Hematopoietic multipotent progenitor cell treated with erythropoietin and hydrocortisone succinate and interleukin-3 and kit ligand, for 4 days (in vitro differentiated cells): ENCODE results near the gene TSPAN10.
"Not testable (repeated sequence)": the region's sequence is repeated elsewhere in the genome, so short reads cannot be mapped to it uniquely, and the experiment has no call there.

Experiments
- DNase-seq: peaks from one replicate; pipeline ENCODE4 v3.0.0-alpha.2; 2015

Gene TSPAN10

DNA sequence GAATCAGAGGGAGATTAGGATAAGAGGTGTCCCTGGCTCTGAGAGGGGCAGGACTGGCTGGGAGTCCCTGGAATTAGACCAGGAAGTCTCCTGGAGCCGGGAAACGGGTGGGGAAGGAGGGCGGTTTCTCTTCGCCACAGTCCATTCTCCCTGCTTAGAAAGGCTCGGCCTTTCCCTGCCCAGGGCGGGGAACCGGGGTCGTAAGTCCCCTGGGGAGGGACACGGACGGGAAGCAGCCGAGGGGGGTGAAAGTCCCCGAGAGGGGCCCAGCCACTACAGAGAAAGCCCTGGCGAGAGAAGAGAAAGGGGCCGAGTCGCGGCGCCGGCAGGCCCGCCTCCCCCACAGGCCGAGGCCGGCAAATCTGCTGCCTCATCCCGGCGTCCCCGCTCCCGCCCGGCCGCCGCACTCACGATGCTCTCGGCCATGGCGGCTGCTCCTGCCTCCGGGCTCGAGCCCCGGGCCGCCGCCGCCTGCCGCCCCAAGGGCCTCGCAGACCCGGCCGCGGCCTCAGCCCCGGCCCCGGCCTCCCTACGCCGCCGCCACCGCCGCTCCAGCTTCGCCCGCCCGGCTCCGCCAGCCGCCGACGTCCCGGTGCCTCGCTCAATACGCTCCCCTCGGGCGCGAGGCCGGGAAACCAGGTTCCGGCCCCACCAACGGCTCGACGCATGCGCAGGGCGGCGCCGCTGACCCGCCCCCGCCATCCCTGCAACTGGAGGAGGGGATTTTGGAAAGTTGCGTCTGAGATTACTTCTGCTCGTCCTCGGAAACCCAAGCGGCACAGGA, at the start of gene TSPAN10, which contains the start of gene NPLOC4:
TSPAN10 (plus strand) TSS at position 692 of the 784 bp plus-strand sequence. CDS start 5,217 bp downstream, outside the sequence.
NPLOC4 (minus strand) TSS at position 608 of the 784 bp plus-strand sequence; CDS start at position 426, 182 bp downstream.
- DNase-seq, result peak; percentile 92

DNA sequence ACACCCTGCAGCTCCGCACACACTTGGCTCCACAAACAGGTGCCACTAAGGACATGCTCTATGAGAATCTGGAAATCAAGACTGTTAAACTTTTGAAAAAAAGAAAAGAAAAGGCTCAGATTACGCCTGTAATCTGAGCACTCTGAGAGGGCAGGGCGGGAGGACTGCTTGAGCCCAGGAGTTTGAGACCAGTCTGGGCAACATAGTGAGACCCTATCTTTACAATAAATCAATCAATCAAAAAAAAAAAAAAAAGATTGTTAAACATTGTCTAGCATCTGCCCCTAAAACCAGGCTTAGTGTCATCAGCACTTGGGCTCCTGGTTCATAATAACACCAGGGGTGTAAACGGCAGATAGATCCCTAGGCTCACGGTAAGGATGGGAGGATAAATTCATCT, 47.4 kb upstream of the TSPAN10 start:
- no peak for DNase-seq

DNA sequence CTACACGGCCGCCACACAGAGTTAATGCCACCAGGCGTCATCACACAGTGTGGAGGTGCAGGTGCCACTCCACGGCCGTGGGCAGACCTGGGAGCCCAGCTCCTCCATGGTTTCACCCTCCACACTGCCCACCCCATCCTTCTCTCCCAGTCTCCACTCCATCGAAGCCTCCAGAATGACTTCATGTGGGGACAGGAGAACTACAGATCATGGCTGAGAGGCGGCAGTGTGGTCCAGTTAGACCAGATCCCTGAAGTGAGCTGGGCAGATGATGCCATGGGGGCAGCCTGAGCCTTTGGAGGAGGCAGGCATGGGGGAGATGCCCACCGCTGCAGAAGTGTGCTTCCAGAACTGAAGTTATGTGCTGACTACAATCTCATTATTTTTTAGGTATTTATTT, 46.9 kb upstream of the TSPAN10 start:
- DNase-seq, result no peak

DNA sequence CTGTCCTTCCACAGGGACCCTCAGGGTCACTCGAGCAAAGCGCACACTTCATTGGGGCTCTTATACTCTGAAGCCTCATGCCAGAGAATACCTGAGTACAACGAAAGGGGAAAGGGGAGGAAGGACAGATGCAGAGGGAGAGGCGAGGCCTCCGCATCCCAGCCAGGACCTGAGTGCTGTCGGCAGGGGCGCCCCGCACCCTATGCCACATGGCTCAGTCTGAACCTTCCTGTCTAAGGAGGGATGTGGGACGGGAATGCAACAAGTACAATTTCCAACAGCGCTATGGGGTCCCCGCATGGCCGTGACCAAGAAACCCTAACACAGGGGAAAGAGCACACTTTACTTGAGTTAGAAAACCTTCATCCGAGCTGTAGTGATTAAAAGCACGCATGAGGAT, 45.0 kb upstream of the TSPAN10 start:
- no peak for DNase-seq

DNA sequence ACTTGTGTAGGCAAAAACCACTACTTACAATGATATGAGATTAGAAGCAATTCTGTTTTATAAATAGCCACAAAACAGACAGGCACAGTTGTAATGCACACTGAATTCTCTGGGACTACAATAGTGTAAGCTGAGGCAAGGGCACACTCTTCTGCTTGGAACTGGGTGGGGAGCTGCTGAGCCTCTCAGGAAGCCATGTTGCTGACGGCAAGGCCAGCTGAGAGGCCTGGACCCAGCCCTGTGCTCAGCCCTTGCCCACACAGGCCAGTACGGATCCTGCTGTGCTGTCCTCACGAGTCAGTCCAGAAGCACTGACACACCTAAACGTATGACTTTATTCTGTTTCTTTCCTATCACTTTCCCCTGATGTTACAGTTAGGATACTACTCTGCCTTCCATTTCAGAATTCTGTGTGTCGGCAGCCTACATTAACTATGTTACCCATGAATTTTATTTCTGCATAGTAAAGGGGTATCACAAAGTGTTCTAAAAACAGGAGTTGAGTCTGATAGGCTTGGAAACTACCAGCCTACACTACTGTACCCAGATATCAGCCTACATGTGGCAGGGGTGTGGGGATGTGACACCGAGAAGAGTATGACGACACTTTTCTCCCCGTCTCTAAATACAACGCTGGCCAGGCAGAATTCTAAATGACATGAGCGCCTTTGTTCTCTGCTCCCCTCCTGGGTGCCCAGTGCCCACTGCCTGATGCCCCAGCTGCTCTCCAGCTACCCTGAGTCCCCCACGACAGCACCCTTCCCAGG, 43.7 kb upstream of the TSPAN10 start:
- no peak for DNase-seq

DNA sequence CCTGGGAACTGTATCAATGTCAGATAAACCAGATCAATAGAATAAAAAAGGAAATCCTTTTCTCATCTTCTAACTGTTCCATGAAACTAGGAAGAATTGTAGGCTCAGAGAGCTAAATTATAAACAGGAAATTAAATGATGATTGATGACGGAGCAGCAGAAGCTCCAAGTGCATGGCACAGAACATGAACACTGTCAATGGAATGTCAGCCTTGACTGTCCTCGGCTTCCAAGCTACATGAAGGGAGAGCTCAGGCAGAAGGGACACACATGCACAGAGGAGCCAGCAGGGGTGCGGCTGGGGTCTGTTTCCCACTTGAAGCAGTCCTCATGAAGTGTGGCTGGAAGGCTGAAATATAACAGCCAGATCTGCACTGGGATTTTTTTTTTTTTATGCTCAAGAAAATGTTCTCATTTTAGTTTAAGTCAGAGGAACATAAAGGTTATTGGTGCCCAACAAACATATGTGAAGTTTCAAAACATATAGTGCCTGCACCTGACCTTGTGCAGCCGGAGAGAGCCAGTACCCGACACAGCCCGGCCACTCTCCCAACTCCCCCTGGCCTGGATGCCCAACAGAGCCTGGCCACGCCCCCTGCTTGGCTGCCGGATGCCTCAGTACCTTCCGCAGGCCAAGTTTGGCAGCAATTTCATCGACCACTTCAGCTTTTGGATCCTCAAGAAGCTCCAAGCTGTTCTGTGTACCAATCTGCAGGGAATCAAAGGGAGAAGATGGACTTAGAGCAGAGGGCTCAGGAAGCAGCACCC, 37.1 kb upstream of the TSPAN10 start:
- DNase-seq, result no peak

DNA sequence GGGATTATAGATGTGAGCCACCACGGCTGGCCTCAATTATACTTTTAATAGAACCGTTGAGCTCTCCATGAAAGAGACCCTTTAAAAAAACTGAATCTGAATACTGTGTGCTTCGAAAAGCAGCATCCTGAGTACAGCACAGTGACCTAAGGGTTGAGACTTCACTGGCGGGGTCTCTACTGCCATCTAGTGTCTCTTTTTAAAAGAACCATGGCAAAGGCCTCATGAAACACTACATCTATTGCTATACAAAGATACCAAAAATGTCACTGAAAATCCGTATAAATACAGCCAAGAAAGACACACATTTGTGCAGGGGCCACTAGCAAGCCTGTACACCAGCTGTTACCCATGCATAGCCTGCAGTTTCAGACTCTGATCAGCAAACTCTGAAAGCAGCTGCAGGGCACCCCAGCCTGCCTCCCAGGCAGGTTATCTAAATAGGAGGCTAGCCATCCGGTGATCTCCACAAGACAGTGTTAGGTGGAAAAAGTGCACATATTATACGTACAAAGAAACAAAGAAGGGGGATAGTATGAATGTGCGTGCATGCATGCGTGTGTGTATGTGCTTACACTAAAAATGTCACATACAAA, 35.4 kb upstream of the TSPAN10 start:
- DNase-seq, result peak; percentile 86

DNA sequence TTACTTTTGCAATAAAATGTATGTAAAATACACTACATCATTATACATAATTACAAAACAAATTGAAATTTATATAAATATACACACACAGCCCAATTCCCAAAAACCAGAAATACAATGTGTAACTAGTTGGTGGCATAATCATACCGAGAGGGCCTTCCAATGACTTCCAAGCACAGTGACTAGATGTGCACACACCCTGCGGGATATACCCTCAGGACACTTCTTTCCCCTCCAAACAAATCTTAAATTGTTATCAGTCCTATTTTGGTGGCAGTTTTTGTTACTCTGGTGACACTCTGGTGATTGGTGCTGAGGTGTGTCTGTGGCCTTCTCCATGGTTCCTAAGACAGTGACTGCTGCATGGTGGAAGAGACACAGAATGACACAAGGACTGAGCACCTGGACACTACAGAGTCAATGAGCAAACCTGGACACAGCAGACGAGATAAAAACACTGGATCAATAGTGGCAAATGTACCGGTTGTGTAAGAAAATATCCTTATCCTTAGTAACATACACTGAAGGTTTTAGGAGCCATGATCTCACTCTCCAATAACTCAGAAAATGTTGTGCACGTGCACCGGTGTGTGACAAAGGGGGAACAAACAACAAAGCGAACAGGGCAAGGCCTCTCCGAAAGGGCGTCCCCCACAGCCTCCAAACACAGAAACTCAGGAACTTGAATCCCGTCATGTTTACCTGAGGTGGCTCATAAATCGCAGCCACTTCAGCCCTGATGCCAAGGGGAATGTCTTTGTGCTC, 33.0 kb upstream of the TSPAN10 start:
- no peak for DNase-seq

DNA sequence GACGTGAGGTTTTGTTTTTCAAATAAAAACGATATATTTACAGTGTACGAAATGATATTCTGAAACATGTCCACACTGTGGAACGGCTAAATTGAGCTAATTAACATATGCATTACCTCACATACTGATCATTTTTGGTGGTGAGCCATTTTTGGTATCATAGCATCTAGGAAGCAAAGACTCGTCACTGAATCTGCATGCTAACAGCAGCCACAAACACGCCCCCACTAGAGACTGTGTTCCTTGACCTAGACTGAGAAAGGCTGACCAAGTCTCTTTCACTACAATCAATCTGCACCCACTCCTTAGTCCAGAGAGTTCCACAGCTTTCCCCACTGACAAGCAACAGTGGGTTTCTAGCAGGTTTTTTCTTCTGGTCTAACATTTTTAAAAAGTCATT, 29.6 kb upstream of the TSPAN10 start:
- no peak for DNase-seq

DNA sequence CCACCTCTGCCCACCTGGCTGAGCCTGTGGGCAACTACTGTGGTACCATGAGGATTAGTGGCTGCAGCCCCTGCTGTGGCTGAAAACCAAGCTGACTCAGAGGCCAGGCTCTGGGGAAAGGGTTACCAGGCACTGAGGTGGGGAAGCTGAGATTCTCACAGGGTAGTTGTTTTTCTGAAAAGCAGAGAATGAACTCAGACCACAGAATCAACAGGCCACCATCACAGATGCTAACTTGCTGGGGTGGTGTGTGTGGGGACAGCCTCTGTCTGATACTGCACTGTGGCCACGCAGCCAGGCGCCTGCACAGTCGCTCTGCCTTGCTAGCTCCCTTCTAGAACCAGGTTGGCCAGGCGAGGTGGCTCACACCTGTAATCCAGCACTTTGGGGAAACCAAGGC, 28.9 kb upstream of the TSPAN10 start:
- DNase-seq, result no peak

DNA sequence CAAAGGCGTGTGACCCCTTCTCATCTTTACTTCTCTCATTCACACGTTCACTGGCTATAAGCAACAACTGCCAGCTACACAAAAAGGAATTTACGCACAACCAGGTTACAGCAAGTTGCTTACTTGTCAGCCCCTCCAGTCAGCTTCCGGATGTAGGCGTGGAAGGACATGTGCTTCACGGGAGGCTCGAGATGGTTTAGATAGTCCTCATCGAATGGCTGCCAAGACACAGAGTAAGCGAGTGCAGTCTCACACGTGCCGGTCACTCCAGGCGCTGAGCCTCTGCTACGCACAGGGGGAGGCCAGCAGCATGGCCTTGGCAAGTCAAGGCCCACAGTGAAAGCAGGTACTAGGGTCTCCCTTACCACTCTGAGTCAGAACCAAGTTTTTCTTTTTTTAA, 28.4 kb upstream of the TSPAN10 start:
- DNase-seq, result no peak

DNA sequence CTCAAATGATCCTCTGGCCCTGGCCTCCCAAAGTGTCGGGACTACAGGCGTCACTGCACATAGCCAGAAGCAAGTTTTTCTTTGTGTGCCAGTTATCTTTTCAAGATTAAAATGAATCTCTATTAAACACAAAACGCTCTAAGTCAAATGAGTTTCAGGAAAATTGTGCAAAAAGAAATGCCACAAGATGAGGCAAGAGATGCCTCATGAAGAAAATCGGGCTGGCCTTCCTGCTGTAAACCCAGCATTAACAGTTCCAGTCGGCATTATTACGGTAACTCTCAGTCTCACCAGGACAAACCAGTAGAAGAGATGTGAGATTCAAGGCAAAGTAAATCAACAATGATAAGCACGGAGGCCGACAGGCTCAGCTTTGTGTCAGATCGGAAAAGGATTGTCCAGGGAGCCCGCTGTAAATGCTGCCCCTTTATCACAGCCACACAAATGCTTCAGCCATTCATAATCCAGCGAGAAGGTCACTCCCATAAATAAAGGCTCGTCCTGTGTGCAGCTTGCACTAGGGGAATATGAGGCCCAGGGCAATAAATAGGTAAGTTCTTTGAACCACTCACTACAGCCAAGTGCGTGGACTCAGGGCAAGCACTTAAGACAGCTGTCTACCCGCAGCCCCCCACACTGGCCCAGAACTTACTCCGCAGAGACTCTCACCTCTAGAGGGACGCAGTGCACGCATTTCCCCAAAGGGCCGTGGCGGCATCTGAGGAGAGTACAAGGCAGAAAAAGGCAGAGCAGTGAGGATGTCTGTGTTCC, 27.3 kb upstream of the TSPAN10 start:
- DNase-seq, result peak; percentile 7

DNA sequence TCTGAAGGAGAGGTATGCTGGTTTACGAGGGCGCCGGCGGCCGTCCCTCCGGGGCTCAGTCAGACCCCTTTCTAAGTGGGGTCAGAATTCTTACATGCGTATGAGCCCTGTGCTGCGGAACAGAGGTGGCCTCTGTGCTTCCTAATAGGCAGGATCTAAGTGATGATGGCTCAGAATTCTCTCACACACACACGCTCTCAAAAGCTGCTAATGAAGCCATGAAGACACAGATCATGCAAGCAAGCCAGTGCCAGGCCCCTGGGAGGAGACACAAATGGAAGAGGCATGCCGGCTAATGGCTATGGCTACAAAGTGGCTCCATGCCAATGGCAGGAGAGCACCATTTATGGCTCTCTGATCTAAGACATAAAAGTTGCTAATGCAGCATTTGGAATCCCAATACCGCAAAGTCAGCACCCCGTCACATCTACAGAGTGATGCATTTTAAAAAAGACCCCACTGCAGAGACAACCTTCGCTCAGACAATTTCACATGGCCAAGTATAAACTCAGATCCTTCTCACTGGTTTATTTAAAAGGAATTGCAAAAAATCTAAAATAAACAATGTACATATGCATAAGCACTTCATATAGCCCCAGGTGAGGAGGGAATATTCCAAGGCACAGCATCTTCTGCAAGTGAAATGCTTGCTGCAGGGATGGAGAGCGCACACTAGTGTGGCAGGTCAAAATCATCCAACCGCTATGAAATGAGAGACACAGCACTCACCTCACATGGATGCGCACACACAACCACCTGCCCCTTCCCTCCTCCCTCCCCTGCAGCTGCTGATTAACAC, 24.6 kb upstream of the TSPAN10 start:
- DNase-seq, result no peak

DNA sequence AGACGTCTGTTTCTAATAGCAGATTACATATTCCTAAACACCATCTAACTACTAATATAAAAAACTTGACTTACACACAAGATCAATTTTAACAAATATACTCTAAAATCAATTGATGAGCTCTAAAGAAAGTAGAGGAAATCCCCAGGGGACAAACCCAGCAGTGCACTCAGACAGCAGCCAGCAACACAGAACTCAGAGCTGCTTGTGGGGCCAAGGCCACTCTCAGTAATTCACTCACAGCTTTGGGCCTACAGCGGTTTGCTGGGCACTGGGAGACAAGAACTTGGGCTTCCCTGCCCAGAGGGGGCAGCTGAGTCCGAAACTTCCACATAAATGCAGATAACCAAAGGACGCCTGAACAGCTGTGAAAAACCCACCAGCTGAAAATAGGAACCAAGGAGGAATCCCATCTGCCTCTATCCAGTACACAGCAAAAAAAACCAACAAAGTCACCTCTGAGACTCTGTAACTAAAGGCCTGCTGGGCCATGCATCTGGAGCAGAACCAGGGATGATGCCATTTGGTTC, 21.5 kb upstream of the TSPAN10 start:
- no peak for DNase-seq

DNA sequence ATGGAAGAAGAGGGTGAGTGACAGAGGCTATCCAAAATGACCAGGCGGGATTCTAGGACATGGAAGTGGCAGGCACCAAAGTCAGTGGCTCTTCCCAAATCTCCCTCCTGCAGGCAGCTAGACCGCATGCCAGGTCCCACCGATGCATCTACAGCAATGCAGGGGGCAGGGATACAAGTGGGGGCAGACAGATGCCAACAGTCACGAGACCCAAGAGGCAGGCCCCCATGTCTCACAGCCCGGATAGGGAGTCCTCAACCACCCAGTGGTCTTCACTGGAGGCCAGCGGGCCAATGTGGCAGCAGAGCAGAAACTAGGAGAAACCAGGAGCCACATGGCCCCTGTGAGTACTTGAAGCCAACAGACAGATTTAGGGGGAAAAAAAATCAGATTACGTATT, 20.1 kb upstream of the TSPAN10 start:
- no peak for DNase-seq

DNA sequence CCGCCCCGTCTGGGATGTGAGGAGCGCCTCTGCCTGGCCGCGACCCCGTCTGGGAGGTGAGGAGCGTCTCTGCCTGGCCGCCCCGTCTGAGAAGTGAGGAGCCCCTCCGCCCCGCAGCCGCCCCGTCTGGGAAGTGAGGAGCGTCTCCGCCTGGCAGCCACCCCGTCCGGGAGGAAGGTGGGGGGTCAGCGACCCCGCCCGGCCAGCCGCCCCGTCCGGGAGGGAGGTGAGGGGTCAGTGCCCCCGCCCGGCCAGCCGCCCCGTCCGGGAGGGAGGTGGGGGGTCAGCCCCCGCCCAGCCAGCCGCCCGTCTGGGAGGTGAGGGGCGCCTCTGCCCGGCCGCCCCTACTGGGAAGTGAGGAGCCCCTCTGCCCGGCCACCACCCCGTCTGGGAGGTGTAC, 18.7 kb upstream of the TSPAN10 start:
- not testable (repeated sequence) for DNase-seq

DNA sequence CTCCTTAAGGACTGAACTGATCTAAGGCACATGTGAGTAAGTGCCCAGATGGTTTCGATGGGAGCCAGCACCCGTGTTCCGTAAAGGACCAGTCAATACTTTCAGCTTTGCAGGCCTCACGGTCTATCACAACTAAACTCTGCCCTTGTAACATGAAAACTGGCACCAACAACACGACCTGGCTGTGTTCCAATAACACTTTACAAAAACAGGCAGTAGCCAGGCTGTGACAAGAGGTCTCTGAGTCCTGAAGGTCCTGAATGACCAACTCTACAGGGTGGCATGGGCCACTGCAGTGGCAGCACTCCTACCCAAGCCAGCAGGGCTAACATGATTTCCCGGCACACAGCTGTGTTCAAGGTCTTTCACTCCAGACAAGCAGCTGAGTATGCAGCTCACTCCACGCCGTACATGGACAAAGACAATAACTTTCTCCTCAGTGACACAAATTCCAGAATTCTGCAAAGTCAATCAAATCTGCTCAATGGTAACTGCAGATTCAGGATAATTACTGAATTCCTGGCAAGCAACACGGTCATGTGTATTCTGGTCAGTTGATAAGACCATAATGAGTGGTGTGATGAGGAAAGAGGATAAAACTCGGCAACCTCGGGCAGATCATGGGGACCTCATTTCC, 15.4 kb upstream of the TSPAN10 start:
- DNase-seq, result no peak

DNA sequence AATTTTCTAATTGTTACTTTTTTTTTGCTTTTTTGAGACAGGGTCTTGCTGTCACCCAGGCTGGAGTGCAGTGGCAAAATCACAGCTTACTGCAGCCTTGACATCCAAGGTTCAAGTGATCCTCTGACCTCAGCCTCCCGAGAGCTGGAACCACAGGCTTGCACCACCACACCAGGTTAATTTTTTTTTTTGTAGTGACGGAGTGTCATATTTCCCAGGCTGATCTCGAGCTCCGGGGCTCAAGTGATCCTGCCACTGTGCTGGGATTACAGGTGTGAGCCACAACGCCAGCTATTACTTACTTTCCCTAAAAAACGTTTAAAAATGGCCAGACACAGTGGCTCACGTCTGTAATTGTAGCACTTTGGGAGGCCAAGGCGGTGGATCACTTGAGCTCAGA, 6.7 kb upstream of the TSPAN10 start:
- DNase-seq, result no peak

DNA sequence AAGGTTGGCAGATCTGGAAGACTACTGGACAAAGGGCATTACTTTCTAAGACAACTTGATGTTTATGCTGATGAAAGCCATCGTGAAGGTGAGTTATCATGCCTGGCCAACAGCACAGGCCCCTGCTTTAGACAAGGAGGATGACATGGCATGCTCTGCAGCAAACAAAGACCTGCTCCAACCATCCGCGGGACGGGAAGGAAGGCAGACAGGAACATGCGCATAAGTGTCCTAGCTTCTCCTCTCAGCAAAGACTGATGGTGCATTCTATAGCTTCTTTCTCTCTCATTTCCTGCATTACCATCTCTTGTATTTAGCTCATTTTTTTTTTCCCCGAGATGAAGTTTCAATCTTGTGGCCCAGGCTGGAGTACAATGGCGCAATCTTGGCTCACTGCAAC, 5.5 kb upstream of the TSPAN10 start:
- no peak for DNase-seq

DNA sequence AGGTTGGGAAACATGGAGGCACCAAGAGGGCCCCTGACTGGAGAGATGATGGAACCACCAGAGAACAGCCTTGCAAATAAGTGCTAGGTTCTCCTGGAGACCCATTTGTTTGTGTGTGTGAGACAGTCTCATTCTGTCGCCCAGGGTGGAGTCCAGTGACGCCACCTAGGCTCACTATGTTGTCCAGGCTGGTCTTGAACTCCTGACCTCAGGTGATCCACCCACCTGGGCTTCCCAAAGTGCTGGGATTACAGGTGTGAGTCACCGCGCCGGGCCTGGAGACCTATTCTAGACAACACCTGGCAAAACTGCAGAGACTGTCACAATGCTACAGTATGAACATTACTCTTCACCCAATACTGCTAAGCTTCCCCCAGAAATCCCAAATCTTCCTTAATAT, 1.6 kb upstream of the TSPAN10 start:
- DNase-seq, result no peak
